Kidney (tissue), 14 donors: ENCODE results near the gene OSER1. TPM values are rescaled to one million over a fixed set of nuclear protein-coding genes. Genes with fewer than 3 reads are reported as not detected.
"Not testable (repeated sequence)": the region's sequence is repeated elsewhere in the genome, so short reads cannot be mapped to it uniquely, and the experiment has no call there.

Source experiments
- DNase-seq, 5 donors: peaks; one replicate each; pipeline ENCODE4 v3.0.0-alpha.2; 2013 to 2020
- FAIRE-seq: peaks from 2 replicates; lab custom pipeline; 2012; peaks lifted over from hg19 to GRCh38; lab: Jason Lieb, UNC
- H3K27ac ChIP-seq, 2 donors: one replicate each; pipeline ENCODE4 v1.7.0; 2013; ENCODE audit warnings: low read depth in 2 of 2, low read length in 2 of 2, inconsistent platforms in 1 of 2
- H3K27me3 ChIP-seq: one replicate; pipeline ENCODE4 v1.7.1; 2013; ENCODE audit warnings: low read length, inconsistent platforms; ENCODE audit not compliant: control insufficient read depth, insufficient read depth
- H3K36me3 ChIP-seq, 3 donors: one replicate each; pipeline versions ENCODE4 v1.7.0 to v1.7.1; 2013; ENCODE audit warnings: low read length in 3 of 3, control low read depth in 1 of 3, inconsistent platforms in 1 of 3; ENCODE audit not compliant: insufficient read depth in 3 of 3, control insufficient read depth in 2 of 3
- H3K4me1 ChIP-seq, 3 donors: one replicate each; pipeline versions ENCODE4 v1.7.0 to v1.7.1; 2013; ENCODE audit warnings: low read length in 3 of 3, inconsistent platforms in 1 of 3, low read depth in 1 of 3; ENCODE audit not compliant: control insufficient read depth in 2 of 3, insufficient read depth in 2 of 3
- H3K4me3 ChIP-seq, 3 donors: one replicate each; pipeline versions ENCODE4 v1.7.0 to v1.8.1; 2013; ENCODE audit warnings: low read length in 3 of 3, control low read depth in 1 of 3, inconsistent platforms in 1 of 3
- H3K9ac ChIP-seq, 3 donors: one replicate each; pipeline versions ENCODE4 v1.7.0 to v1.7.1; 2013; ENCODE audit warnings: low read length in 3 of 3, control low read depth in 1 of 3, inconsistent platforms in 1 of 3
- H3K9me3 ChIP-seq, 3 donors: one replicate each; pipeline versions ENCODE4 v1.7.0 to v1.7.1; 2013; ENCODE audit warnings: low read length in 3 of 3, control low read depth in 1 of 3, inconsistent platforms in 1 of 3; ENCODE audit not compliant: control insufficient read depth in 2 of 3, insufficient read depth in 1 of 3
- intact Hi-C: fragments of 100-400 bp; cut with DNase I; formaldehyde crosslinking; loops from one replicate; pipeline ENCODE4 v1.11.1; 2022
- polyA plus RNA-seq: library from polyadenylated mRNA; stranded (reverse); fragments of 350-450 nt; fragmentation: Illumina TruSeq; extraction: RNeasy Lipid Tissue Mini Kit (QIAGEN cat#74804); gene quantifications from one replicate; pipeline ENCODE4 v1.2.3, GENCODE V29; 2014; ENCODE audit warnings: low read depth, low replicate concordance; ENCODE audit not compliant: insufficient read depth
- total RNA-seq: library from RNA; stranded (reverse); fragmentation: NEBNext Ultra II Directional; extraction: Animal tissue kit (Norgen Biotek cat#: 25700); gene quantifications from one replicate; pipeline ENCODE4 v1.2.1, GENCODE V29; 2021
- TF ChIP-seq, protein P1 (sequence below): IDR thresholded peaks from 3 replicates; pipeline ENCODE4 v1.5.1; 2012; ENCODE audit warnings: mild to moderate bottlenecking, moderate library complexity, borderline replicate concordance; ENCODE audit not compliant: insufficient read depth; ENCODE audit errors: extremely low read depth
- donor health status: control.
- donor health status: control.
- donor health status: control.
- donor health status: control.
- donor health status: control.
- donor health status: DM: yes; HTN: yes; CAD: no.
- donor health status: Normal renal cell carcinoma (clear cell type).

Gene OSER1
- total and polyA plus RNA-seq, 2 donors from 2014 or later = 29.3 to 33.5 TPM

DNA sequence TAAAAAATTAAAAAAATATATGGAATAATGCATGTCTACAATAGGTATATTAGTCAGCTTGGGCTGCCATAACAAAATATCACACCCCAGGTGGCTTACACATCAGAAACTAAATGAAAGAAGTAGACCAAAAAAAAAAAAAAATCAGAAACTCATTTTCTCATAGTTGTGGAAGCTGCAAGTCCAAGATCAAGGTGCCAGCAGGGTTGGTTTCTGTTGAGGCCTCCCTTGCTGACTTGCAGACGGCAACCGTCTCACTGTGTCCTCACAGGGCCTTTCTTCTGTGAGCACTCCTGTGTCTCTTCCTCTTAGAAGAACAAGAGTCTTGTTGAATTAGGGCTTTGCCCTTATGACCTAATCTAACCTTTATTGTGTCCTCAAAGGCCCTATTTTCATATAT, 25.1 kb upstream of the OSER1 start:
- TF ChIP-seq, protein P1, sequence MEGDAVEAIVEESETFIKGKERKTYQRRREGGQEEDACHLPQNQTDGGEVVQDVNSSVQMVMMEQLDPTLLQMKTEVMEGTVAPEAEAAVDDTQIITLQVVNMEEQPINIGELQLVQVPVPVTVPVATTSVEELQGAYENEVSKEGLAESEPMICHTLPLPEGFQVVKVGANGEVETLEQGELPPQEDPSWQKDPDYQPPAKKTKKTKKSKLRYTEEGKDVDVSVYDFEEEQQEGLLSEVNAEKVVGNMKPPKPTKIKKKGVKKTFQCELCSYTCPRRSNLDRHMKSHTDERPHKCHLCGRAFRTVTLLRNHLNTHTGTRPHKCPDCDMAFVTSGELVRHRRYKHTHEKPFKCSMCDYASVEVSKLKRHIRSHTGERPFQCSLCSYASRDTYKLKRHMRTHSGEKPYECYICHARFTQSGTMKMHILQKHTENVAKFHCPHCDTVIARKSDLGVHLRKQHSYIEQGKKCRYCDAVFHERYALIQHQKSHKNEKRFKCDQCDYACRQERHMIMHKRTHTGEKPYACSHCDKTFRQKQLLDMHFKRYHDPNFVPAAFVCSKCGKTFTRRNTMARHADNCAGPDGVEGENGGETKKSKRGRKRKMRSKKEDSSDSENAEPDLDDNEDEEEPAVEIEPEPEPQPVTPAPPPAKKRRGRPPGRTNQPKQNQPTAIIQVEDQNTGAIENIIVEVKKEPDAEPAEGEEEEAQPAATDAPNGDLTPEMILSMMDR = no peak
- H3K27me3 ChIP-seq = no peaks in the 10 kb centered on the region

DNA sequence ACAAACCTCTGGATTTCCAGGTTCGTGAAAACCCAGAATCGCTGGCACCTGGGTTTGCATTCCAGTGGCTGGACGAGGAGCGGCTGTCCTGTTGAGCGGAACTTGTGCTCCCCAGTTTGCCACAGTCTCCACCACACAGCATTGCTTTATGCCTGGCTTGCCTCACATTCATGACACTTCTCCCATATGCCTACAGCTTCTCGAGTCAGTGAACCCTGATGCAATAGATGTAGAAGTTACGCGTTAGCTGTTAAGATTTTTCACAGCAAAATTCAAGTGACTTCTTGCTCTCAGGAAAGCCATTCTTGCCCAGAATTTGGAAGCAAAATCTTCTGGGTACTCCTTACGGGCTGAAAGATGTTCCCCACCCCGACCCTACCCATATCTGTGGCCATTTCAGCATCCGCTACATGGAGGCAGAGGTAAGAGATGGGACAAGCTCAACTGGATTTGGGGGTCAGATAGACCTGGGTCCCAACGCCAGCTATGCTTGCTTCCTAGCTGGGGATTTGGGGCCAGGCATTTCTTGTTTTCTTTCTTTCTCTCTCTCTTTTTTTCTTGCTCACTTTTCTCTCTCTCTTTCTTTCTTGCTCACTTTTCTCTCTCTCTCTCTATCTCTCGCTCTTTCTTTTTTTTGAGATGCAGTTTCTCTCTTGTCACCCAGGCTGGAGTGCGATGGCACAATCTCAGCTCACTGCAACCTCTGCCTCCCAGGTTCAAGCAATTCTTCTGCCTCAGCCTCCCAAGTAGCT, 24.2 kb upstream of the OSER1 start:
- Histone ChIP-seq H3K36me3 (no peaks in the 10 kb centered on the region), H3K9me3 (no peaks in the 10 kb centered on the region), H3K27me3 (no peaks in the 10 kb centered on the region), H3K4me1 (no peaks in the 10 kb centered on the region), H3K4me3 (no peak overlapping the region), H3K27ac (no peak overlapping the region), H3K9ac (no peak overlapping the region)
- TF ChIP-seq, protein P1 = no peak
- no peak for DNase-seq
- intact Hi-C loops = no loop called here
- no peak for FAIRE-seq

More for the DNA sequence above, 25.1 kb upstream of the OSER1 start:
- FAIRE-seq = no peak
- DNase-seq = no peak
- no peak overlapping the region for H3K4me3 ChIP-seq
- no peaks in the 10 kb centered on the region for H3K4me1 ChIP-seq
- no peaks in the 10 kb centered on the region for H3K36me3 ChIP-seq
- no peak overlapping the region for H3K27ac ChIP-seq
- H3K9me3 ChIP-seq = no peaks in the 10 kb centered on the region
- no peak overlapping the region for H3K9ac ChIP-seq
- intact Hi-C loops = no loop called here

DNA sequence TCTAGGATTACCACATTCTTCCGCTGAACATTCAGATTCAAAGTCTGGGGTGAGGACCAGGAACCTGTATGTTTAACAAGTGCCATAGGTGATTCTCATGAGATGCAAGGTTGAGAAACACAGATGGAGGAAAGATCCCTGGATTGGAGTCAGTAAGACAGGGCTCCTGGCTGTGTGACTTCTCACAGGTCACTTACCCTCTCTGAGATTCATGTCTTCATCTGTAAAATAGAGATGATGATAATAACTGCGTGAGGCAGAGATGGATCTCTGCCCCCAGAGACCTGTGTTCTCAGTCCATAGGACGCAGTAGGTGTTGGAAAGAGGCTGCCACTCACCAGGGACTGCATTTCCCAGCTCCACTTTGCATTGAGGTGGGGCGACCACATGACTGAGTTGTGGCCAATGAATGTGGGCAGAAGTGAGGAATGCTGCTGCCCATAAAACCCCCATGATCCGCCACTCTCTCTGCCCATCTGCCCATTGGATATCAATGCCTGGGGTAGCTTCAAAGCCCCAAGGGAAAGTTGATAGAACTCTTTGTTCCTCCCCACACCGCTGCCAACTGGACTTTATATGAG, 23.0 kb upstream of the OSER1 start:
- DNase-seq (no peak), FAIRE-seq (no peak)
- H3K9me3 ChIP-seq = no peaks in the 10 kb centered on the region
- no peak overlapping the region for H3K4me3 ChIP-seq
- H3K9ac ChIP-seq = no peak overlapping the region
- H3K27me3 ChIP-seq = no peaks in the 10 kb centered on the region
- no peak overlapping the region for H3K27ac ChIP-seq
- TF ChIP-seq, protein P1 = no peak
- H3K4me1 ChIP-seq = no peaks in the 10 kb centered on the region
- intact Hi-C loops = no loop called here
- no peaks in the 10 kb centered on the region for H3K36me3 ChIP-seq

DNA sequence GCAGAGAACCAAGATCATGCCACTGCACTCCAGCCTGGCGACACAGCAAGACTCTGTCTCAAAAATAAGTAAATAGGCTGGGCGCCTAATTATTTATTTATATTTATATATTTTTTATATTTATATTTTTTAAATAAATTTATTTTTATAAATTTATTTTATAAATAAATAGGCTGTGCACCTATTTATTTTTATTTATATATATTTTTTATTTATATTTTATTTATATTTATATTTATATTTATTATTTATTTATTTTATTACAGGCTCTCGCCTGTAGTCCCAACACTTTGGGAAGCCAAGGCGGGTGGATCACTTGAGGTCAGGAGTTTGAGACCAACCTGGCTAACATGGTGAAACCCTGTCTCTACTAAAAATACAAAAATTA, 21.9 kb upstream of the OSER1 start:
- H3K9me3 ChIP-seq, H3K4me3 ChIP-seq, H3K36me3 ChIP-seq, FAIRE-seq, H3K9ac ChIP-seq, DNase-seq, H3K27ac ChIP-seq, H3K27me3 ChIP-seq, intact Hi-C loops, H3K4me1 ChIP-seq: not testable (repeated sequence)
